Measurements from ENCODE around the gene CACNA1B.

GRCh38 chr9:138104251-138105122, 226.9 kb downstream of the CACNA1B start:
- TF ChIP-seq FOS (IDR thresholded peaks at IDR 0.05; ENCODE audit: low read depth, low read length) (no peak), SMC3 (IDR thresholded peaks at IDR 0.05; ENCODE audit: low read depth, low read length) (no peak), CHD1 (IDR thresholded peaks at IDR 0.05; ENCODE audit: low read depth, low read length) (no peak), CTCF (conservative IDR thresholded peaks at IDR 0.05; ENCODE audit: low read depth, low read length) (no peak), POLR2A (IDR thresholded peaks at IDR 0.05; ENCODE audit: low read depth, low read length) (no peak), RAD21 (IDR thresholded peaks at IDR 0.05; ENCODE audit: low read length) (no peak), USF2 (IDR thresholded peaks at IDR 0.05; ENCODE audit: low read depth, low read length) (no peak), RFX5 (IDR thresholded peaks at IDR 0.05; ENCODE audit: low read depth, low read length) (no peak), MAZ (IDR thresholded peaks at IDR 0.05; ENCODE audit: borderline replicate concordance, low read depth, low read length) (no peak), ELK1 (IDR thresholded peaks at IDR 0.05; ENCODE audit: borderline replicate concordance, low read depth, low read length) (no peak)

All from IMR-90 (cell line).